Heart left ventricle (tissue), 16 donors: ENCODE results near the gene PPIB. TPM values are rescaled to one million over a fixed set of nuclear protein-coding genes. Genes with fewer than 3 reads are reported as not detected.

ENCODE experiments used
- ATAC-seq, 4 donors: fragments of 200-7000 bp; cut with Tn5 transposase; one replicate each; pipeline ENCODE4 v1.9.1; 2020 to 2022; ENCODE audit warnings: moderate library complexity in 4 of 4, mild to moderate bottlenecking in 3 of 4, moderate number of reproducible peaks in 1 of 4
- DNase-seq, 5 donors: peaks; one replicate each; pipeline ENCODE4 v3.0.0-alpha.2; 2020
- H3K27ac ChIP-seq, 12 donors: fragments of 200-600 bp; sonication (generic) in 4 of 12; one replicate each; pipeline versions ENCODE4 v1.5.0 to v1.8.0; 2016 to 2022; ENCODE audit warnings: mild to moderate bottlenecking in 2 of 12
- H3K27me3 ChIP-seq, 9 donors: fragments of 200-600 bp; sonication (generic) in 2 of 9; one replicate each; pipeline versions ENCODE4 v1.5.1 to v1.8.0; 2016 to 2022; ENCODE audit warnings: mild to moderate bottlenecking in 3 of 9
- H3K36me3 ChIP-seq, 9 donors: fragments of 200-600 bp; sonication (generic) in 2 of 9; one replicate each; pipeline versions ENCODE4 v1.5.0 to v1.8.0; 2018 to 2022; ENCODE audit warnings: mild to moderate bottlenecking in 2 of 9
- H3K4me1 ChIP-seq, 12 donors: fragments of 200-600 bp; sonication (generic) in 4 of 12; one replicate each; pipeline versions ENCODE4 v1.5.0 to v1.8.0; 2016 to 2022; ENCODE audit warnings: mild to moderate bottlenecking in 3 of 12
- H3K4me3 ChIP-seq, 12 donors: fragments of 200-600 bp; sonication (generic) in 4 of 12; one replicate each; pipeline versions ENCODE4 v1.5.0 to v1.8.0; 2017 to 2022; ENCODE audit warnings: mild to moderate bottlenecking in 9 of 12, moderate library complexity in 4 of 12
- H3K9me3 ChIP-seq, 12 donors: fragments of 200-600 bp; sonication (generic) in 4 of 12; one replicate each; pipeline versions ENCODE4 v1.5.0 to v1.8.0; 2016 to 2022; ENCODE audit warnings: mild to moderate bottlenecking in 1 of 12
- CTCF ChIP-seq, 12 donors: fragments of 200-600 bp; sonication (generic) in 4 of 12; IDR thresholded peaks; one replicate each; pipeline versions ENCODE4 v1.5.0 to v1.8.0; 2018 to 2022; ENCODE audit warnings: antibody characterized with exemption in 12 of 12, mild to moderate bottlenecking in 5 of 12
- POLR2A ChIP-seq, 2 donors: fragments of 450-650 bp; IDR thresholded peaks; one replicate each; pipeline ENCODE4 v1.6.1; 2017; ENCODE audit warnings: antibody characterized with exemption in 2 of 2, mild to moderate bottlenecking in 2 of 2, moderate library complexity in 2 of 2
- WGBS, 4 donors: extraction: QIAGEN DNeasy Blood & Tissue Kit in 2 of 4; methylation state at CpG; one replicate each; pipeline versions ENCODE4 v1.1.5 to v1.1.7; 2013 to 2018; 5-methylcytosine and 5-hydroxymethylcytosine counted together
- intact Hi-C, 10 donors: fragments of 100-400 bp; cut with DNase I; formaldehyde crosslinking; loops; one replicate each; pipeline versions ENCODE4 v1.11.1 to v1.14.2; 2022
- polyA plus RNA-seq, 2 donors: library from polyadenylated mRNA; stranded (reverse); fragments of 200-250 nt; gene quantifications; one replicate each; pipeline ENCODE4 v1.2.3, GENCODE V29; 2013
- total RNA-seq, 9 donors: library from RNA; depleted of rRNA in 2 of 9; stranded (reverse); fragments of >200 nt in 2 of 9; fragmentation: NEBNext Ultra II Directional in 3 of 9; extraction: Animal tissue kit (Norgen Biotek cat#: 25700) in 3 of 9; gene quantifications; one replicate each; pipeline versions ENCODE4 v1.1.0 to v1.2.4, GENCODE V29; 2016 to 2023
- donor health status: ischemic (EF 13 %, LVEDD 7.1; RV severe dilation, severe dysfunction).
- donor health status: healthy with polysubstance abuse.
- donor health status: DM: no; HTN: yes; CAD: no.
- donor health status: DM: no; HTN: no; CAD: no.
- donor health status: ischemic (EF 25% LVEDD 6.9; RV normal size, moderate dysfunction).
- donor health status: ischemic (EF 25% LVEDD 5.7; RV mildly dilated, moderate dysfunction).
- donor health status: healthy.
- donor health status: DM: yes; HTN: yes; CAD: no.
- donor health status: ischemic (EF 35%, LVEDD 5.7; RV mildly dilated, moderate dysfunction).
- donor health status: nonischemic (EF 11% LVEDD 7.7; RV severe dilation, severe dysfunction).
- donor health status: DM: yes; HTN: yes; CAD: no.
- donor health status: PGD.
- donor health status: ischemic (EF 29% LVEDD 5.4; RV normal size, mild dysfunction).
- donor health status: nonischemic (EF 23%, LVEDD 6.1; RV moderate dilation, normal function).

PPIB gene
- total and polyA plus RNA-seq, 11 donors: 73.7 to 341 (median 116) TPM

GRCh38 chr15:64141798-64142512 is 20.9 kb downstream of the PPIB start:
- H3K4me3 ChIP-seq: no peak overlapping the region
- H3K36me3 ChIP-seq: peaks cover 0 to 77% (median 65%) of the 10 kb centered on the region in 9 donors
- no peak overlapping the region for H3K27ac ChIP-seq
- H3K4me1 ChIP-seq: peaks cover 0 to 23% (median 6%) of the 10 kb centered on the region in 12 donors
- TF ChIP-seq POLR2A (IDR thresholded peaks at IDR 0.05) (no peak), CTCF (IDR thresholded peaks at IDR 0.05) (no peak)
- DNase-seq (no peak), ATAC-seq (no peak)
- H3K9me3 ChIP-seq: no peaks in the 10 kb centered on the region
- 95 to 97% (median 96%) methylated on average over 8 of the region's 8 CpGs for WGBS, 4 donors
- intact Hi-C loops: loop anchor here in 1 of 10 donors (10.0 kb wide), 1 partner anchor 47 kb away; the partner anchor contains the start of genes CIAO2A and SNX1
- no peaks in the 10 kb centered on the region for H3K27me3 ChIP-seq

GRCh38 chr15:64138331-64138941 is 24.4 kb downstream of the PPIB start:
- intact Hi-C loops: no loop called here
- H3K36me3 ChIP-seq: peaks cover 3 to 93% (median 80%) of the 10 kb centered on the region in 9 donors
- DNase-seq: no peak
- H3K9me3 ChIP-seq: no peaks in the 10 kb centered on the region
- H3K4me1 ChIP-seq: peaks cover 0 to 21% (median 6%) of the 10 kb centered on the region in 12 donors
- TF ChIP-seq CTCF (IDR thresholded peaks at IDR 0.05) (no peak), POLR2A (IDR thresholded peaks at IDR 0.05) (no peak)
- no peak overlapping the region for H3K27ac ChIP-seq
- ATAC-seq: no peak
- H3K27me3 ChIP-seq: no peaks in the 10 kb centered on the region
- 88 to 94% (median 91%) methylated on average over 4 of the region's 4 CpGs for WGBS, 4 donors
- no peak overlapping the region for H3K4me3 ChIP-seq

GRCh38 chr15:64137226-64137833 is 25.5 kb downstream of the PPIB start:
- 60 to 74% (median 65%) methylated on average over 8 of the region's 8 CpGs for WGBS, 4 donors
- no peaks in the 10 kb centered on the region for H3K27me3 ChIP-seq
- peak; percentile 43 to 74 (median 52) for ATAC-seq
- TF ChIP-seq CTCF (IDR thresholded peaks at IDR 0.05): peak in 6 of 12 donors; percentile 9 to 41 (median 17)
- TF ChIP-seq POLR2A (IDR thresholded peaks at IDR 0.05): no peak
- peaks cover 3 to 93% (median 80%) of the 10 kb centered on the region in 9 donors for H3K36me3 ChIP-seq
- H3K4me3 ChIP-seq: no peak overlapping the region
- DNase-seq: no peak
- peak overlapping the region in 2 of 12 donors; percentile 43 to 52 for H3K27ac ChIP-seq
- H3K9me3 ChIP-seq: no peaks in the 10 kb centered on the region
- intact Hi-C loops: no loop called here
- H3K4me1 ChIP-seq: peaks cover 0 to 32% (median 8%) of the 10 kb centered on the region in 12 donors

- Histone ChIP-seq H3K36me3 (peaks cover 3 to 93% (median 86%) of the 10 kb centered on the region in 9 donors), H3K4me3 (no peak overlapping the region), H3K4me1 (peaks cover 0 to 41% (median 8%) of the 10 kb centered on the region in 12 donors), H3K9me3 (no peaks in the 10 kb centered on the region), H3K27me3 (no peaks in the 10 kb centered on the region), H3K27ac (no peak overlapping the region)
- DNase-seq: no peak
- ATAC-seq: no peak
- TF ChIP-seq CTCF (IDR thresholded peaks at IDR 0.05): no peak
- no peak for TF ChIP-seq POLR2A (IDR thresholded peaks at IDR 0.05)
- intact Hi-C loops: no loop called here
- WGBS, 4 donors: 89 to 96% (median 92%) methylated on average over 7 of the region's 7 CpGs
These were observed 26.5 kb downstream of the PPIB start for GRCh38 chr15:64136347-64136746.
